ENCODE results near the gene GAREM1.

GAREM1 gene

DNA sequence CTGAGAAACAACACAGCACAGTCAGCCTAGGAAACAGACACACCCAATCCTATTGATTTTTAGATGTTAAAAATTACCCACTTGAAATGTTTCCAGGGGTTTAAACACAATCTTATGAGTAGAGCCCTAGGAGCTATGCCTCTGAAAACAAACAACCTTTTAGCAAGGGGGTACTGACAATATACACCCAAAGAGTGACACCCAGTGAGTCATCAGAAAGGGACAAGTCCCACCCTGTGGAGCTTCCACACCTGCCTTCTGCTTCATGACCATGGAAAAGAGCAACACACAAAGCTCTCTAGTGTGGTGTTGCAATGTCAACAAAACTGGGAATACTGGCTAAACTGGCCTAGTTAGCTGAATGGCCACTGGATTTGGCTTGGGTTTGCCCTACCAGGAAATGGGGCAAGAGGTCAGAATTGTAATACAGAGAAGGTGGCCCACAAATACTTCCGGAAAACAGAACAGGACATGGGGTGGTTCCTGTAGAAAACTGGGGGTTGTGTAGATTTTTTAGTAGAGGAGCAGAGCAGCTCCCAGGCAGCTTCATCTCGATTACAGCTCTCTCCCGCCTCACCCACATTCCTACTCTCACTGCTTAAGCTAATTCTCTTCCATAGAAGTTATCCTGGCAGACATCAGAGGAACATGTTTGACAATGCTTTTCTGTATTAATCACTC is 98.2 kb downstream of the GAREM1 start:
- Histone ChIP-seq H3K4me1 (ENCODE audit: insufficient read depth, low read length) (no peaks in the 10 kb centered on the region), H3K4me3 (ENCODE audit: low read depth in 1 of 2, low read length in 2 of 2) (no peak overlapping the region), H3K79me2 (ENCODE audit: insufficient read depth, low read length) (no peaks in the 10 kb centered on the region), H3K9me3 (ENCODE audit: insufficient read depth, low read length, severe bottlenecking) (no peaks in the 10 kb centered on the region), H3K27me3 (ENCODE audit: insufficient read depth, low read length, poor library complexity) (peaks cover 7% of the 10 kb centered on the region), H4K20me1 (ENCODE audit: insufficient read depth, low read length) (no peaks in the 10 kb centered on the region; the same call in 1 of the 2 replicates), H3K9ac (ENCODE audit: low read depth, low read length) (no peak overlapping the region), H3K4me2 (ENCODE audit: insufficient read depth, low read length) (no peak overlapping the region), H3K27ac (ENCODE audit: low read length) (no peak overlapping the region), H2AFZ (ENCODE audit: low read depth, low read length) (no peak overlapping the region), H3K36me3 (ENCODE audit: insufficient read depth, low read length) (no peaks in the 10 kb centered on the region)
- no peak for DNase-seq
- TF ChIP-seq EZH2 (IDR thresholded peaks at IDR 0.05; ENCODE audit: borderline replicate concordance, low read depth, low read length, severe bottlenecking) = no peak
- TF ChIP-seq, protein P1, sequence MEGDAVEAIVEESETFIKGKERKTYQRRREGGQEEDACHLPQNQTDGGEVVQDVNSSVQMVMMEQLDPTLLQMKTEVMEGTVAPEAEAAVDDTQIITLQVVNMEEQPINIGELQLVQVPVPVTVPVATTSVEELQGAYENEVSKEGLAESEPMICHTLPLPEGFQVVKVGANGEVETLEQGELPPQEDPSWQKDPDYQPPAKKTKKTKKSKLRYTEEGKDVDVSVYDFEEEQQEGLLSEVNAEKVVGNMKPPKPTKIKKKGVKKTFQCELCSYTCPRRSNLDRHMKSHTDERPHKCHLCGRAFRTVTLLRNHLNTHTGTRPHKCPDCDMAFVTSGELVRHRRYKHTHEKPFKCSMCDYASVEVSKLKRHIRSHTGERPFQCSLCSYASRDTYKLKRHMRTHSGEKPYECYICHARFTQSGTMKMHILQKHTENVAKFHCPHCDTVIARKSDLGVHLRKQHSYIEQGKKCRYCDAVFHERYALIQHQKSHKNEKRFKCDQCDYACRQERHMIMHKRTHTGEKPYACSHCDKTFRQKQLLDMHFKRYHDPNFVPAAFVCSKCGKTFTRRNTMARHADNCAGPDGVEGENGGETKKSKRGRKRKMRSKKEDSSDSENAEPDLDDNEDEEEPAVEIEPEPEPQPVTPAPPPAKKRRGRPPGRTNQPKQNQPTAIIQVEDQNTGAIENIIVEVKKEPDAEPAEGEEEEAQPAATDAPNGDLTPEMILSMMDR (IDR thresholded peaks at IDR 0.05; ENCODE audit: borderline replicate concordance, extremely low read depth, low read length, poor library complexity, severe bottlenecking) = no peak
- no peak for ATAC-seq (ENCODE audit: insufficient read depth, low read depth)

DNA sequence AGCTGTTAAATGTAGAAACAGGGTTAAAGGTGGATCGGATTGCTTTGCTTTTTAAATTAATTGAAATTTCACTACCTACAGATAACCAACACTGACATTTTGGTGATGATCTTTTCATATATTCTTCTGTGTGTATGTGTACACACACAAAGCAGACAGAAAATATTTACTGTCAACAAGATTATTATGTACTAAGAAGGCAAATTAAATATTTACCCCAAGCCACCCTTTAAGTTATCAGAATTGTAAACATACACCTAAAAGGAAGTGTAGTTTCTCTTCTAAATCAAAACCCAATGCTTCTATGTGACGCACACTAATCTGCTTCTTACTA is 98.7 kb downstream of the GAREM1 start:
- no peak overlapping the region for H3K4me3 ChIP-seq (ENCODE audit: low read depth in 1 of 2, low read length in 2 of 2)
- H3K36me3 ChIP-seq (ENCODE audit: insufficient read depth, low read length) = no peaks in the 10 kb centered on the region
- DNase-seq (no peak), ATAC-seq (ENCODE audit: insufficient read depth, low read depth) (no peak)
- no peaks in the 10 kb centered on the region for H3K4me1 ChIP-seq (ENCODE audit: insufficient read depth, low read length)
- peaks cover 7% of the 10 kb centered on the region for H3K27me3 ChIP-seq (ENCODE audit: insufficient read depth, low read length, poor library complexity)
- H2AFZ ChIP-seq (ENCODE audit: low read depth, low read length) = no peak overlapping the region
- no peak overlapping the region for H3K4me2 ChIP-seq (ENCODE audit: insufficient read depth, low read length)
- H3K79me2 ChIP-seq (ENCODE audit: insufficient read depth, low read length) = no peaks in the 10 kb centered on the region
- no peak overlapping the region for H3K27ac ChIP-seq (ENCODE audit: low read length)
- no peak for TF ChIP-seq EZH2 (IDR thresholded peaks at IDR 0.05; ENCODE audit: borderline replicate concordance, low read depth, low read length, severe bottlenecking)
- TF ChIP-seq, protein P1 (IDR thresholded peaks at IDR 0.05; ENCODE audit: borderline replicate concordance, extremely low read depth, low read length, poor library complexity, severe bottlenecking) = no peak
- H3K9ac ChIP-seq (ENCODE audit: low read depth, low read length) = no peak overlapping the region
- H4K20me1 ChIP-seq (ENCODE audit: insufficient read depth, low read length) = no peaks in the 10 kb centered on the region; the same call in 1 of the 2 replicates
- H3K9me3 ChIP-seq (ENCODE audit: insufficient read depth, low read length, severe bottlenecking) = no peaks in the 10 kb centered on the region

DNA sequence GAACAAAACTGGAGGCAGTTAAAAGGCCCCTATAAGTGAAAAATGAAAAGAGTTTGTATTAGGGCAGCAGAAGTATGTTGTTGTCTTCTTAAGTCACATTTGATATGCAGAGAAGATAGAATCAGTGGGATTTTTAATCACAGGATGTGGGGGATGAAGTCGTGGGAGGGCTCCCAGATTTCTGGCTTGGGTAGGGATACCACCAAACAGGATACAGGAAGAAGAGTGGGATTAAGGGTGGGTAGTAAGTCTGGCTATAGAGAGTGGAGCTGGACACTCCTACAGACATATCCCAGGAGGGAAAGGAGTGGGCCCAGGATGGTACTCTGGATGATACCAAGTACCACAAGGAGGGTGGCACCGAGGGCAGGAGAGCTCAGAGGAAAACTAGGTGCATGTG is 99.3 kb downstream of the GAREM1 start:
- DNase-seq (no peak), ATAC-seq (ENCODE audit: insufficient read depth, low read depth) (no peak)
- Histone ChIP-seq H3K9ac (ENCODE audit: low read depth, low read length) (no peak overlapping the region), H3K27me3 (ENCODE audit: insufficient read depth, low read length, poor library complexity) (peaks cover 7% of the 10 kb centered on the region), H3K4me3 (ENCODE audit: low read depth in 1 of 2, low read length in 2 of 2) (no peak overlapping the region), H4K20me1 (ENCODE audit: insufficient read depth, low read length) (no peaks in the 10 kb centered on the region; the same call in 1 of the 2 replicates), H3K36me3 (ENCODE audit: insufficient read depth, low read length) (no peaks in the 10 kb centered on the region), H3K79me2 (ENCODE audit: insufficient read depth, low read length) (no peaks in the 10 kb centered on the region), H2AFZ (ENCODE audit: low read depth, low read length) (no peak overlapping the region), H3K4me1 (ENCODE audit: insufficient read depth, low read length) (no peaks in the 10 kb centered on the region), H3K9me3 (ENCODE audit: insufficient read depth, low read length, severe bottlenecking) (no peaks in the 10 kb centered on the region), H3K4me2 (ENCODE audit: insufficient read depth, low read length) (no peak overlapping the region), H3K27ac (ENCODE audit: low read length) (no peak overlapping the region)
- TF ChIP-seq, protein P1 (IDR thresholded peaks at IDR 0.05; ENCODE audit: borderline replicate concordance, extremely low read depth, low read length, poor library complexity, severe bottlenecking) = no peak
- no peak for TF ChIP-seq EZH2 (IDR thresholded peaks at IDR 0.05; ENCODE audit: borderline replicate concordance, low read depth, low read length, severe bottlenecking)

All from DND-41 (cell line).